HG02884 (cell line): Measurements from ENCODE around the gene MCRIP2.

ENCODE experiments used
- ATAC-seq: cut with Tn5 transposase; IDR thresholded peaks from one replicate; pipeline ENCODE4 v1.9.1; 2021; ENCODE audit warnings: mild to moderate bottlenecking, moderate library complexity; ENCODE audit not compliant: unreplicated experiment

MCRIP2 gene

GRCh38 chr16:694187-694862 is 52.7 kb downstream of the MCRIP2 start:
- no peak for ATAC-seq

- no peak for ATAC-seq
Measured at GRCh38 chr16:694863-695354, 53.3 kb downstream of the MCRIP2 start.

GRCh38 chr16:695355-696089 is 53.9 kb downstream of the MCRIP2 start:
- ATAC-seq, result no peak
